Stimulated activated CD4-positive, alpha-beta T cell treated with anti-CD3 and anti-CD28 coated beads, Interleukin-12 subunit alpha, Interleukin-12 subunit beta, amount 100 ng/mL, for 24 hours (primary cell): Measurements from ENCODE around the gene DGKQ.
"Not testable (repeated sequence)": the region's sequence is repeated elsewhere in the genome, so short reads cannot be mapped to it uniquely, and the experiment has no call there.

Experiments used
- DNase-seq, 2 experiments: peaks; one replicate each; pipeline ENCODE4 v3.0.0-alpha.2; 2020; ENCODE audit warnings: low read depth in 2 of 2

The DGKQ gene

DNA sequence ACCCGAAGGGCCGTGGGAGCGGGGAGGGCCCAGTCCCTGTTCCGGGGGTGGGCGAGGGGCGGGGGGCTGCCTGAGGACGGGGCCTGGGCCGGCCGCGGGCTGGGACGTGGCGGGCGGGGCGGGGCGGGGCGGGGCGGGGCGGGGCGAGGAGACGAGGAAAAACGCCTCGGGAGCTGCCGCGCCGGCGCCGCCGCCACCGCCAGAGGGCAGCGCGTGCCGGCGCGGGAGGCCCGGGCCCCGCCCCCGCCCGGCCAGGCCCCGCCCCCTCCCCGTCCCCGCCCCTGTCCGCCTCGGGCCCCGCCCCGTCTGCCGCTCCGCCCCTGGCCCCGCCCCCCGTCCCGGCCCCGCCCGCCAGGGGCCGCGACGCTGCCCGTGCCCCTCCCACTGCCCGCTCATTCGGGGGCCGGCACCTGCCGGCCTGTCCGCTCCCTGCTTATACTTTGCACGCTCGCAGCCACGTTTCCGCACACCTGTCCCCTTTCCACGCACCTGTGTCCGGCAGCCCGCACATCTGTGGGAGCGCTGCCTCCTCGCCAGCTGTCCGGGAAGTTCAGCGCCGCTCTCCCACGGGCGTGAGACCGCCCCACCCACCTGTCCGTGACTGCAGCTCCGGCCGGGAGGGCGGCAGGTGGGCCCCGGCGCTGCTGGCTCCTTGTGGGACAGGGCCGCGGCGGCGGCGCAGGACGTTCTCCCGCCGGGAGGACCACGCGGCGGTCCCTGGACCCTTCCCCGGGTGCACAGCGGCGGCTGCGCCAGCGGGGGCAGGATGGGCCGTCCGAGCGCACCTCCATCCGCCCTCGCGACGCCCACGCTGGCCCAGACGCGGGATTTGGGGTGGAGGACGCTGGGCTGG, 36.4 kb upstream of the DGKQ start:
- peak; percentile 47 to 50 for DNase-seq

DNA sequence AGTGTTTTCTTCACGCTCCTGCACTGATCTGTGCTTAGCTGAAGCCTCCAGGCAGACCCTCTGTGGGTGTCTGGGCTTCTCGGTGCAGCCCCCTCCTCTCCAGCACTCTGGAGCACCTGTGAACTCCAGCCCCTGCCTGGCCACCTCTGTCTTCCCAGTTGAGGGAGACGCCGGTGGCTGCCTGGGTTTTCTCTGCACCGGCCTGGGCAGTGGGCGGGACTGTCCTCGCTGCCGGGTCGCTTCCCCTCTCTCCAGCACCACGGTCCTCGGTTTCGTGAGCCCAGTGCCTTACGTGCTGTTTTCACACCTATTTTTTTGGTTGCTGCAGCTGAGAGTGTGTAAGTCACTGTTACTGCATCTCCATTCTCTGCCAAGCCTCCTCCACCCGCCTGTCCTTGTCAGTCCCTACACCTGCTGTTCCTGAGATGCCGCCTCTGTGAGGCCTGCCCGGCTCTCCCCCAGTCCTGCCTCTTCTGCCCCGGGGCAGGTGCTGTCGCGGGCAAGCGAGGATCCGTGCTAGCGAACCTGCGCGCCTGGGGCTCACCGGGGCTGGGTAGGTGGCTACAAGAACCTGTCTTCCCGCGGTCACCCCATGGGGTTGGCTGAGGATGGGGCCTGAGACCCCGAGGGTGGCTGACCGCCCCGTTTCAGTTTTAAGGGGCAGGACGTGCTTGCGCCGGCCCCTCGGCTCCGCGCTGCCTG, 35.6 kb upstream of the DGKQ start:
- DNase-seq, result no peak

DNA sequence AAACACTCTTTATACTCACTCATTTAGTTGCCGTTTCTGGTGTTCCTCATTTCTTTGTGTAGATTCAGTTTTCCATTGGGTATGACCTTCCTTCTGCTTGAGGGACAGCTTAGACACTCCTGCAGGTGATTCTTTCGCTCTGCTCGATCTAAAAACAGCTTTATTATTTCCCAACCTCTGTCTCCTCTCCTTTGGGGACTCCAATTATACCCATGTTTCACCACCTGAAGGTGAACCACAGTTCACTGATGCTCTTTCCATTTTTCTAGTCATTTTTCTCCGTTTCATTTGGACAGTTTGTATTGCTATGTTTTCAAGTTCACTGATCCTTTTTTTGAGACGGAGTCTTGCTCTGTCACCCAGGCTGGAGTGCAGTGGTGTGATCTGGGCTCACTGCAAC, 33.5 kb upstream of the DGKQ start:
- DNase-seq, result no peak

DNA sequence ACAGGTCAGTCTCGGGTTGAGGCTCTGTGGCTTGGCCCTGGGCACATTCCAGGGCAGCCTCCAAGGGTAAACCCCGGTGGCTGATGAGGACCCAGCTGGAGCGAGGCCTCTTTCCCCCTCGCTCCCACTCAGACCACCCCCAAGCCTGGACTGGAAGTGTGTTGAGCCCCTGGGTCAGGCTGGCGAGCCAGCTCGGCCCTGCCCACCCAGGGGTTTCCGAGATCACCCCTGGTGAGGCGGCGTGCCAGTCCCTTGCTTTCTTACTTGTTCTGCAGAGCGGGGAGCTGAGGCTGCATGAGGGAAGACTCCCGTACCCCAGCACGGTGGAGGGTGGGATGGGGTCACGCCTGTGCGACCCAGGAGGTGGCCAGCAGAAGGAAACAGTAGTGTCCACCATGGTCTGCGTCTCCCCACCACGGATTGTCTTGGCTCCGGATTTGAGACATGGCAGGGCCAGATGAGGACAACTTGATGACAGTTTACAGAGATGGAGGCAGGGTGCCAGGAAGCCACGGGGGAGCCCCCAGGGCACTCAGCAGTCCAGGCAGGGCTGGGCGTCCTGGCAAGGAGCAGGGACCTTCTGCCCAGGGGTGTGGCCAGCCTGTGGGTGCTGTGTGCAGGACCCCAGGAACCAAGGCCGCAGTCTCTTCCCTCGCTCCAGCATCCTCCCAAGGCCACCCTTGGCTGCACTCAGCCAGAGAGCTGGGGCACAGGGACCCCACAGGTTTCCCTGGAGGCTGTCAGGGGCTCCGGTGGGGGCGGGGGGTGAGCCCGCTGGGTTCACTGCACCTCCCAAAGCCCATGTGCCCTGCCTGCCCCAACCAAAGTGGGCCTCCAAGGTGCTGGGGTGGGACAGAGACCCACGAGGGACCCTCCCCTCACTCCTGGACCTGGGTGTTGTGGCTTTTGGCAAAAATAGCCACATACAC, 31.5 kb upstream of the DGKQ start:
- DNase-seq, result no peak

DNA sequence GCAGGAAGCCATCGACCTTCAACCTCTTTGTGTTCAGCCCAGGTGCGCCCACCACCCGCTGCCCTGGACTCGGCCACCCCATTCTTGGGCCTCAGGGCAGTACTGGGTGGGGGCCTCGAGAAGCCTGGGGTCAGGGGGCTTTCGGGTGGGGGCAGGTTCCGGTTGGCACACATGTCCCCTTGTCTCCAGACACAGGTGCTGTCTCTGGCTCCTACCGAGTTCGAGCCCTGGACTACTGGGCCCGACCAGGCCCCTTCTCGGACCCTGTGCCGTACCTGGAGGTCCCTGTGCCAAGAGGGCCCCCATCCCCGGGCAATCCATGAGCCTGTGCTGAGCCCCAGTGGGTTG, 30.7 kb upstream of the DGKQ start:
- DNase-seq, result no peak

DNA sequence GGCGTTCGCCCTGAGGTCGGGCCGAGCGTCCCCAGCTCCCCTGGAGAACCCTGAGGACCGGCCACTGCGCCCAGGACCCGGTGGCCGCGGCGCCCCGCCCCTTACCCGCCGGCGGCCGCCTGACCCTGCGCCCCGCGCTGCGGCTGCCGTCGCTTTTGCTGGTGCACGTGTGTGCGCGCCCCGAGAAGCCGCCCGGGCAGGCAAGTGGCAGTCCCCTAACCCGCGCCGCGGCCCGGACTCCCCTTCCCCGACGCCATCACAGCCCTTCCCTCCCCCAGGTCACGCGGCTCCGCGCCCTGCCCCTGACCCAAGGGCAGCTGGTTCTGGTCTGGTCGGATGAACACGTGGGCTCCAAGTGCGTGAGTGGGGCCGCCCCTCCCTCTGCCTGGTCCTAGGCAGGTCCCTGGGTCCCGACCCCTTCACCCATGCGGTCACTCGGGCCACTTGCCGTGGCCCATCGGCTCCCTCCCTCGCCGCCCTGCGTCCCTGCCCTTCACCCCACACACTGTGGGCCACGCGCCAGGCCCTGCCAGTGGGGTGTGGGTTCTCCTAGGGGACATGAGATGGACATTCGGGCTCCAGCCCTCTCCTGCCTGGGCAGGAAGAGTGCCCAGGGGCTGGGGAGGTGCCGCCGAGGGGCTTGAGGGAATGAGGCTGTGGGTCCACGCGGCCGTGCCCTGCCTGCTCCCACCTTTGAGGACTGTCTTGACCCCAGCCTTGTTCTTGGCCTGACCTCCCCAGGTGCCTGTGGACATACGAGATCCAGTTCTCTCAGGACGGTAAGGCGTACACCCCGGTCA, 30.1 kb upstream of the DGKQ start:
- no peak for DNase-seq

DNA sequence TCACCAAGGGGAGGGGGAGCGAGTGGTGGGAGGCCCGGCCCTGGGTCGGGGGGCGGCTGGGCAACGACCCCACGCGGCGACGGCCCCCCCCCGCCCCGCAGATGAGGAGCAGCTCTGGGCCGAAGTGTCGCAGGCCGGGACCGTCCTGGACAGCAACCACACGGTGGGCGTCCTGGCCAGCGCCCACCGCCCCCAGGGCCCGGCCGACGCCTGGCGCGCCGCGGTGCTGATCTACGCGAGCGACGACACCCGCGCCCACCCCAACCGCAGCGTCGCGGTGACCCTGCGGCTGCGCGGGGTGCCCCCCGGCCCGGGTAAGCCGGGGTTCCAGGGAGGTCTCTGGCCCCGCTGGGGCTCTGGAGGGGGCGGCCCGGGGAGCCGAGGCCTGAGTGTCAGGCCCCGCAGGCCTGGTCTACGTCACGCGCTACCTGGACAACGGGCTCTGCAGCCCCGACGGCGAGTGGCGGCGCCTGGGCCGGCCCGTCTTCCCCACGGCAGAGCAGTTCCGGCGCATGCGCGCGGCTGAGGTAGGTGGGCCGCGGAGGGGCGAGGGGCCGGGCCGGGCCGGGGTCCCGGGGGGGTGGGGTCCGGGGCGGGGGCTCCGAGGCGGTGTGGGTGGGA, 29.4 kb upstream of the DGKQ start:
- DNase-seq, result no peak

DNA sequence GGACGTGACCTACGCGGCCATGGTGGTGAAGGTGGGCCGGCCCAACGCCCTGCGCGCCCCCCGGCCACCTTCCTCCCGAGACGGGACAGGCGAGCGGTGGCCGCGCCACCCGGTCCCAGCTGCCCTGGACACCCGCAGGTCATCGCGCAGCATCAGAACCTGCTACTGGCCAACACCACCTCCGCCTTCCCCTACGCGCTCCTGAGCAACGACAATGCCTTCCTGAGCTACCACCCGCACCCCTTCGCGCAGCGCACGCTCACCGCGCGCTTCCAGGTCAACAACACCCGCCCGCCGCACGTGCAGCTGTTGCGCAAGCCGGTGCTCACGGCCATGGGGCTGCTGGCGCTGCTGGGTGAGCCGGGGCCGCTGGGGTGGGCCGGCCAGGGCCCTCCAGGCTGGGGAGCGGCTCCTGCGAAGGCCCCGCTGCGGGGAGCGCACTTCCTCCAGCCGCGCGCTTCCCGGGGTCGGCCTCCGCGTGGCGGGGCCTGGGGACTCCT, 28.8 kb upstream of the DGKQ start:
- no peak for DNase-seq

DNA sequence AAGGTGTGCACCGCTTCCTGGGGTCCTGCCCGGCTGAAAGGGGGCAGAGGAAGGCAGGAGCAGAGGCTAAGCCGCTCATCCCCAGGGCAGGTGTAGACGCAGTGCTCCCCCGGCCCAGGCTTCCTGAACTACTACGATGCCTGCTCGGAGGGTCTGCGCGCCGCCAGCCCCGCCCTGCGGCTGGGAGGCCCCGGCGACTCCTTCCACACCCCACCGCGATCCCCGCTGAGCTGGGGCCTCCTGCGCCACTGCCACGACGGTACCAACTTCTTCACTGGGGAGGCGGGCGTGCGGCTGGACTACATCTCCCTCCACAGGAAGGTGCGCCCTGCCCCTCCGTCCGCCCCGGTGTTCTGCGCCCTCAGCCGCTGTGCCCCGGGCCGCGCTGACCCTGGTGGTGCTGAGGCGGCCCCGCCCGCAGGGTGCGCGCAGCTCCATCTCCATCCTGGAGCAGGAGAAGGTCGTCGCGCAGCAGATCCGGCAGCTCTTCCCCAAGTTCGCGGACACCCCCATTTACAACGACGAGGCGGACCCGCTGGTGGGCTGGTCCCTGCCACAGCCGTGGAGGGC, 28.3 kb upstream of the DGKQ start:
- no peak for DNase-seq

DNA sequence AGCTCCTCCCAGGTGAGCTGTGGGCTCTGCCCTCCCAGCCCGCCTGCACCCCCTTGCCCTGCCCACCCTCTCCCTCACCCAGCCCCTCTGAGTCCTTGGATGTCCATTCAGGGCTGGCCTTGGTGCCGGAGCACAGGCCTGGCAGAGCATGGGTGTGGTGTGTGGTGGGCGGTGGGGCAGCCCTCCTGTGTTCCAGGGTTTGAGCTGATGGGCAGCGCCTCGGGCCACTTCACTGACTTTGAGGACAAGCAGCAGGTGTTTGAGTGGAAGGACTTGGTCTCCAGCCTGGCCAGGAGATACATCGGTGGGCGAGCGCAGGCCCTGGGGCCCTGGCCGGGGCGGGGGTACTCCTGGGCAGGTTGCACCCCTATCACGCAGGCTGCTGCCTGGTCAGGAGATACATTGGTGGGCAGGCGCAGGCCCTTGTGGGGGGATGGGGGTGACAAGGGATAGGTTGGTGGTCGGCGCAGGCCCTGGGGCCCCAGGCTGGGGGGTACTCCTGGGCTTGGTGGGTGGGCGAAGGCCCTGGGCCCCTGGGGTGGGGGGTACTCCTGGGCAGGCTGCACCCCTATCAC, 27.4 kb upstream of the DGKQ start:
- no peak for DNase-seq

DNA sequence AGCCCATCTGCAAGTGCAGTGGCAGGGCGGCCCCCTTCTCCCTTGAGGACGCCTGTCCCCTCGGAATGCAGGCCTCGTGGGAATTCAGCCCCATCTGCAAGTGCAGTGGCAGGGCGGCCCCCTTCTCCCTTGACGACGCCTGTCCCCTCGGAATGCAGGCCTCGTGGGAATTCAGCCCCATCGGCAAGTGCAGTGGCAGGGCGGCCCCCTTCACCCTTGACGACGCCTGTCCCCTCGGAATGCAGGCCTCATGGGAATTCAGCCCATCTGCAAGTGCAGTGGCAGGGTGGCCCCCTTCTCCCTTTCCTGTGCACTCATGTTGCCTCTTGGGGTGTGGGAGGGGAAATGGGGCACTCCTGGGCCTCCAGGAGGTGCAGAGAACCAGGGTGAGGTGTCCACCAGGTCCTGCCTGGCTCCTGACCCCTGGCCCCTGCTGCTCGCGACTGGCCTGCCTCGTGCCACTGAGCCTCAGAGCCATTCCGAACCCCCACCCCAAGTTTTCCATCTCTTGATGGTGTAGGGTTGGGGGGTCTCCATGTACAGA, 26.6 kb upstream of the DGKQ start:
- no peak for DNase-seq

DNA sequence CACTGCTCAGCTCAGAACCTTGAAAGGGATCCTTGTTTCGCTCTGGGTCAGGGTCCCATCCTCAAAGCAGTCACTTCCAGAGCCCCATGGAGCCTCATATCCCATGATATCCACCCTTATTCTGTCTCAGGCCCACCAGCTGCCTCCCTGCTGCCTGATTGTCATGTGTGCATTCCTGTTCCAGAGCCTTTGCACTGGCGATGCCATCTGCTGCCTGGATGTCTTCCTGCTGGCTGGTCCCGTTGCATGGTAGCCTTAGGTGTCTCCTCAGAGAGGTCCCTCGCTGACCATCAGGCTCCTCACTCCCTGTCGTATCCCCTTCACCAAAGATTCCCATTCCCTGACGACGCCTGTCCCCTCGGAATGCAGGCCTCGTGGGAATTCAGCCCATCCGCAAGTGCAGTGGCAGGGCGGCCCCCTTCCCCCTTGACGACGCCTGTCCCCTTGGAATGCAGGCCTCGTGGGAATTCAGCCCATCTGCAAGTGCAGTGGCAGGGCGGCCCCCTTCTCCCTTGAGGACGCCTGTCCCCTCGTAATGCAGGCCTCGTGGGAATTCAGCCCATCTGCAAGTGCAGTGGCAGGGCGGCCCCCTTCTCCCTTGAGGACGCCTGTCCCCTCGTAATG, 26.0 kb upstream of the DGKQ start:
- DNase-seq, result not testable (repeated sequence)

DNA sequence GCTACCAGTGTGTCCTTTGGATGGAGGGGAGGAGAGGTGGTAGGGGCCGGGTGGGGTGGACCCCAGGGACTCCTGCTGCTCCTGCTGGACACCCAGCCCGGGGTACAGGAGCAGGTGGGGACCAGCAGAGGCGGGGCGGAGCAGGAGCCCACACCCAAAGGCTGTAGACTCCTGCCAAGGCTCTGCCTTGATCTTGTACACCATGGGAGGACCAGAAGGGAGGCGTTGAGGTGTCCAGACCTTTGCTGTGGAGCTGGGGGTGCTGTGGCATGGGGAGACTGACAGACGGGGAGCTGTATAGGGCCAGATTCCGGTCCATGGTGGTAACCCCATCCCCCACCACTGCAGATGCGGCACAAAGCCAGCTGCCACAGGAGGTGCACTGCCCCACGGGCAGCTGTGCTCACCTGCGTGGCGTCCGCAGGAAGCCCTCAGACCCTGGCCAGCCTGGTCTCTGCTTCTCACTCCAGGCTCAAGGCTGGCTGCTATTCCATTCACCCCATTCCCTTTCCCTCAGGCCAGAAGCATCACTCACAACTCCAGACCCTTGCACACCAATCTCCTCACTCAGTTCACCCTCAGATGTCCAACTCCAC, 24.8 kb upstream of the DGKQ start:
- no peak for DNase-seq

DNA sequence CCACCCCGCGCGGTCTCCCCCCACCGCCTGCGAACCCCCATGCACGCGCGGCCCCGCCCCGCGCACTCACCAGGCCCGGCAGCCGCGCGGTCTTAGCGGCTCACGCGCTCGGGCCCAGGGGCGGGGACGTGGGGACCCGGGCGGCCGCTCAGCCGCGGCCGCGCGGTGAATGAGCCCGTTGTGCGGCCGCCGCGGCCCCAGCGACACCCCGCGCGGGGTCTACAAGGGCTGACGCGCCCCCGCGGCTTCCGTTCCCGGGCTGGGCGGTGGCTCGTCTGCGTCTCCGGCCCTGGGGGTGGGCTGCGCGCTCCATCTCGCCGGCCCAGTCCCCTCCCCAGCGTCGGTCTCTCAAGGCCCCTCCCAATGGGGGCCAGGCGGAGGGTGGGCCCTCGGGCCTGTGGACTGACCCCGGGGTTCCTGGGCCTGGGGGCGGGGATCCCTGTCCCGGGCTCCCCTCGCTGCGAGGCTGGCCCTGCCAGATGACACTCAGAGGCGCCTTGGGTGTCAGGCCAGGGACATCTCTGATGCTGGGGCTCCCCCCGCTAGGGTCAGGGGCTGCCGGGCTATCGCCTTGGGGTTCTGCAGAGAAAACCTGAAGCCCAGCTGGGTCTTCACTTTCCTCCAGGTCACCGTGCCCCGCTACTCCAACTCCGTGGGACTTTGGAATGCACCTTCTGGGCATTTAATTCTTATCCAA, 24.2 kb upstream of the DGKQ start:
- DNase-seq, result no peak

DNA sequence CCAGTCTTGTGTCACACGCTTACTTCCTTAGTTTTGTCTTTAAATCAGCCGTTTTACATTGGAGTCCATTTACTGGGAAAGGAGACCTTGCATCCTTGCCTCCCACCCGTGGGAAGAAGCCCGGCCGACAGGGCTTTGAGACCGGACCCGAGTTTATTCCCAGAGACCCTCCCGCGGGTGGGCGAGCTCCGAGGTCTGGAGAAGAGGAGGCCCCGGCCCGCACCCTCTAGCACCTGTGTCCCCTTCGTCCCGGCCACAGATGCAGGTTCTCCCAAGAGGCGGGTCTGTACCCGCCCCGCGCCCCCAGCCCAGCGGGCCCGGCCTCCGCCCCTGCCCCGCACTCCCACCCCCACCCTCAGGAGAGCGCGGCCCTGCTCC, 23.6 kb upstream of the DGKQ start:
- DNase-seq, result no peak

DNA sequence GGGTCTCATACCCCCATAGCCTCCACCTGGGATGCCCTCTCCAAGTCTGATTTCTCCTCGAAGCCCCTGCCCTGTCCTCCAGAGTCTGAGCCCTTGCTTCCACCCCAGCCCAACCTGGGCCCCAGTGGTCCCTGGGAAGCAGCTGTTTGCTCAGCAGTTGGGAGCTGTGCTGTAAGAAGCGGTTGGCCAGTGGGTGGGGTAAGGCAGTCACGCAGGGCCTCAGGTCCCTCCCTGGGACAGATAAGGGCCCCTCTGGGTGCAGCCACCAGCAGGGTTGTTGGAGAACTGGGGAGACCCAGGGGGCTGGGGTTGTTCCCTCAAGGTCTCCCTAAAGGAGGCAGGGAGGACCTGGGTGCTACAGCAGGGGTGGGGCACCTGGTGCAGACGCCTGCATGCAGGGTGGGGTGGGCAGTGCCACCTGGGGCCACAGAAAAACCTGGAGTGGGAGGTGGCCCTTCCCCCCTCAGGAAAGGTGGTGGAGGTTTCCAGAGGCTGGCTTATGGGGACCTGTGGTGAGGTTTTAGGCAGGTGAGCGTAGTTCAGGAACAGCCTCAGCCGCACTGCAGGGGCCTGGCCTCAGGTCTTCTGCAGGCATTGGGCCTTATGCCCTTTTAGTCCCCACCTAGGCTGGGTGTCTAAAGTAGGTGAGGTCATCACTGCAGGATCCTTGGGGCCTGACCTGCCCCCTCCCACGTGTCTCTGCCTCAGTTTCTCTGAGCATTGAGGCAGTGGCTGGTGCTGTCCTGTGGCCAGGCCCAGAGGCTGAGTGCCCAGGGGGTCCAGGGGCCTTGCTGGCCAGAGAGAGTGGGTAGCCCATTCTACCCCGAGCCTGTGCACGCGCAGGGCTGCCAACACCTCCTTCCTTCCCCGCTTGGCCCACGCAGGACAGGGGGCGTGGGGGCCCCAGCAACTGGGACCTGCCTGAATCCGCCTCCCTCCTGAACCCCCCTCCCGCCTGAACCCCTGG, 22.9 kb upstream of the DGKQ start:
- DNase-seq, result no peak

DNA sequence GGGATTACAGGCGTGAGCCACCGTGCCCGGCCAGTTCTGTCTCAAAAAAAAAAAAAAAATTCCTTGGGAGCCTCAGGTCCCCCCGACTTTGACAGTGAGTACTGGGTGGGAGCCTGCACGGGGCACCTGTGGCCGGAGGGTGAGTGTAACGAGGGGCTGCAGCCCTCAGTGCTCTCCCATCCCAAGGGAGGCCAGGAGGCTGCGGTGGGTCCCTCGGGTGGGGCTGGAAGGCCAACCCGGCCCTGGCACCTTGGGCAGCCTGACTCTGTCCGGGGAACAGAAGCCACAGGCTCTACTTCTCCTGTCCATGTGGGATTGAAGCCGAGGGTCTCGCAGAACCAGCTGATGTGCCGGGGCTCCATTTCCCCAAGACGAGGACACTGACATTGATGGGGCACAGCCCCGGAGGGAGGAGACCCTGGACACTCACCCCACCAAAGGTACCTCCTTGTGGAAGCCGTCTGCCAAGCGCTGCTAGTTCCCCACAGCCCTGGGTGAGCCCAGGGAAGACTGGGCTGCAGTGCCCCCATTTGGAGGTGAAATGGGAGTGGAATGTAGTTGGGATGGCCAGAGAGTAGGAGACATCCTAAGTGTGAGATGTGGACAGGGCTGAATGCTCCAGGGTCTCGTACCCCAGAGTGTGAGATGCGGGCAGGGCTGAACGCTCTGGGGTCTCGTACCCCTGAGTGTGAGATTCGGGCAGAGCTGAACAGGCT, 22.1 kb upstream of the DGKQ start:
- DNase-seq, result no peak
